HG02870 (cell line): ENCODE data around the gene CETP.
"Not testable (repeated sequence)": the region's sequence is repeated elsewhere in the genome, so short reads cannot be mapped to it uniquely, and the experiment has no call there.

Source experiments
- ATAC-seq: cut with Tn5 transposase; IDR thresholded peaks from one replicate; pipeline ENCODE4 v1.9.1; 2021; ENCODE audit warnings: mild to moderate bottlenecking, moderate library complexity; ENCODE audit not compliant: unreplicated experiment

CETP gene

GRCh38 chr16:56953006-56953405 is 8.7 kb upstream of the CETP start:
- no peak for ATAC-seq

DNA sequence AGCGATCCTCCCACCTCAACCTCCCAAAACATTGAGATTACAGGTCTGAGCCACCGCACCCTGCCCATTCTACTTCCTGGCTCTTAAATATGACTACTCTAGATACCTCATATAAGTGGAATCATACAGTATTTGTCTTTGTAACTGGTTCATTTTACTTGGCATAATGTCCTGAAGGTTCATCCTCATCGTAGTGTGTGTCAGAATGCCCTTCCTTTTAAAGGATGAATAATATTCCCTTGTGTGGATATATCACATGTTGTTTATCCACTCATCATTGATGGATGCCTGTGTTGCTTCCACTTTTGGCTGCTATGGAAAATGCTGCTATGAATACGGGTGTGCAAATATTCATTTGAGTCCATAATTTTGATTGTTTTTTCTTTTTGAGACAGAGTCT is 5.7 kb upstream of the CETP start:
- ATAC-seq, result no peak

- ATAC-seq, result no peak
These were observed 5.0 kb upstream of the CETP start for GRCh38 chr16:56956756-56957155.

DNA sequence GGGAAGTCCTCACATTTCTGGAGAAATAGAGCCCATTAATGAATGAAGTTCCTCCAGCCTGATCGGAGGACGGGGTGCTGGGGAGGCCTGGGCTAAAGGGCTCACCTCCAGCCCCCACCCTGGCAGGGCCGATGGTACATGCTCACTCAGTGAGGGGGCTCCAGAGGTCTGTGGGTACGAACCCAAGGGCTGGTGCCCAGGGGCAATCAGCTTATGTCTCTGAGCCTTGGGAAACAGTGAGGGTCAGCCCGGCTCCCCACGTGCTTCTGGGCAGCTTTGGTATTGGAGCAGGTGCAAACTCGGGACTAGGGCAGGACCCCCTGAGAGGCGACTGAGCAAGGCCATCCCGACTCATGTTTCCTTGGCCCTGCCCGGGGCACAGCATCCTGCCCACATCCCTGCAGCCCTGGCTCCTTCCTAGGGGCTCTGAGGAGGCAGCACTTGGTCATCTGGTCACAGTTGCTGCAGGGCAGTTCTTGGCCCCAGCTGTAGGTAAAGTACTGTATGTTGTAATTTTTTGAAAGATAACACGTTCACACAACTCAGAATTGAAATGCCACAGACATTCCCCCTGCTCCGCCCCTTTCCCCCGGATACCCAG is 969 bp upstream of the CETP start:
- ATAC-seq, result no peak

GRCh38 chr16:56961386-56961785 is 364 bp upstream of the CETP start:
- no peak for ATAC-seq

DNA sequence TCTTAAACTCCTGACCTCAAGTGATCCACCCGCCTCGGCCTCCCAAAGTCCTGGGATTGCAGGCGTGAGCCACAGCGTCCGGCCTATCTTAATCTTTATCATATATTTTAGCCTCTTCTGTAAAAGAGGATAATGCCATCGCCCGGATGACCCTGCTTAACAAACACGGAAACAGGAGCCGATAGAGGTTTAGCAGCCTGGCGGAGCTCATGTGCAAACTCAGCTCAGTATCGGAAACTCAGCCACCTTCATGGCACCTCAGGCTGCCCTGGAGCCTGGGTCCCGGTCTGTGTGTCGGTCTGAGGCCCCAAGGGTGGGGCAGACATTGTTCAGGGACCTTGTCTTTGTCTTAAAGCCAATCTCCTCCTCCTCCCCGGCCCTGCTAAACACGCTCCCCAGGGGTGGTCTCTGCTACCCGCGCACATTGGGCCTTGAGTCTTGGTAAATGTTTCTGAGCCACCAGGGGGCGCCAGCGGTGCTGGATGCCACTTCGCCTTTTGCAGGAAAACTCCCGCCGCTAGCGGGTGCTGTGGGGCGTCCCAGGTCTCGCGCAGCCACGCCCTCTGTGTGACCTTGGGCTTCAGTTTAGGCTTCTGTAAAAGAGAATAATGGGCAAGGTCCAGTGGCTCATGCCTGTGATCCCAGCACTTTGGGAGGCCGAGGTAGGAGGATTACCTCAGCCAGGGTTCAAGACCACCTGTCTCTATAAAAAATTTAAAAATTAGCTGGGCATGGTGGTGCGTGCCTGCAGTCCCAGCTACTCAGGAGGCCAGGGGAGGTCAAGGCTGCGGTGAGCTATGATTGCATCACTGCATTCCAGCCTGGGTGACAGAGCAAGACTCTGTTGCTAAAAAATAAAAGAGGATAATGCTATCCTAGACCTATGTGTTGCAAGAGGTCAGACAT is 2.7 kb downstream of the CETP start:
- ATAC-seq, result no peak

GRCh38 chr16:56965149-56966092 is 3.7 kb downstream of the CETP start:
- ATAC-seq, result no peak

DNA sequence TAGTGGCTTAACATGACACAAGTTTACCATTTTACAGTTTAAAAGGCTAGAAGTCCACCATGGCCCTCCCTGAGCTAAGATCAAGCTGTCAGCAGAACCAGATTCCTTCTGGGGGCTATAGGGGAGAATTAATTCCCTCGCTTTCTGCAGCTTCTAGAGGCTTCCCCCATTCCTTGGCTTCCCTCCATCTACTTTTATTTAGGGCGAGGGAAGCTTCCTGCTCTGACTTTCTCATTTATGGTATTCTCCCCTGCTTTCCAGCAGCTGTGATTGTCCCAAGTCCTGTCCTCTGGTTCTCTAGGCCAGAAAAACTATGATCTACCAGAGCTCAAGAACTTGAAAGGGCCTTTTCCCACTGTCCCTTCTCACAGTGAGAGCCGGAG is 4.3 kb downstream of the CETP start:
- ATAC-seq, result no peak

- ATAC-seq, result no peak
These were observed 6.0 kb downstream of the CETP start for GRCh38 chr16:56967733-56968132.

DNA sequence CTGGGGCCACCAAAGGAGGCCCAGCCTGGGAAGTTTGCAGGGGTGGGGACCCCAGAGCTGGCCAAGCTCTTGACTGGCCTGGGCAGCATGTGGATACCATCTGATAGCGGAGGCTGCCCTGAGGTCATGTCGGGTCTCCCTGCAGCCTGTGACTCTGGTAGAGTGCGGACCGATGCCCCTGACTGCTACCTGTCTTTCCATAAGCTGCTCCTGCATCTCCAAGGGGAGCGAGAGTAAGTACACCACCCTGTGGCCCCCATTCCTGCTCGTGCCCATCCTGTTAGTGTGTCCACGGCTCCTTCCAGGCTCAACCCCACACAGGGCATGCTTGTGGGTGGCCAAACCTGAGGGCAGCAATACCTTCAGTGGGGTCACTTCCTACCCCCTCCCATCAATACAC is 8.0 kb downstream of the CETP start:
- ATAC-seq, result no peak

GRCh38 chr16:56970934-56971767 is 9.4 kb downstream of the CETP start:
- peak; percentile 65 for ATAC-seq

DNA sequence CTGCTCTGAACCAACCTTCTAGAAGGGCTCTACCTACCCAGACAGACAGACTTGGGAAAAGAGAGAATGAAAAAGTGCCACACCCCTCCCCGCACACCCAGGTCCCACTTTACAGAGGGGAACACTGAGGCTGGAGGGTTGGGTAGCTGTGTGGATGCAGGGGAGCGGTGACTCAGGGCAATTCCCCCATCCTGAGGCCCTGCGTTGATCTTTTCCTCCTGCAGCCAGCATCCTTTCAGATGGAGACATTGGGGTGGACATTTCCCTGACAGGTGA is 10.0 kb downstream of the CETP start:
- no peak for ATAC-seq

DNA sequence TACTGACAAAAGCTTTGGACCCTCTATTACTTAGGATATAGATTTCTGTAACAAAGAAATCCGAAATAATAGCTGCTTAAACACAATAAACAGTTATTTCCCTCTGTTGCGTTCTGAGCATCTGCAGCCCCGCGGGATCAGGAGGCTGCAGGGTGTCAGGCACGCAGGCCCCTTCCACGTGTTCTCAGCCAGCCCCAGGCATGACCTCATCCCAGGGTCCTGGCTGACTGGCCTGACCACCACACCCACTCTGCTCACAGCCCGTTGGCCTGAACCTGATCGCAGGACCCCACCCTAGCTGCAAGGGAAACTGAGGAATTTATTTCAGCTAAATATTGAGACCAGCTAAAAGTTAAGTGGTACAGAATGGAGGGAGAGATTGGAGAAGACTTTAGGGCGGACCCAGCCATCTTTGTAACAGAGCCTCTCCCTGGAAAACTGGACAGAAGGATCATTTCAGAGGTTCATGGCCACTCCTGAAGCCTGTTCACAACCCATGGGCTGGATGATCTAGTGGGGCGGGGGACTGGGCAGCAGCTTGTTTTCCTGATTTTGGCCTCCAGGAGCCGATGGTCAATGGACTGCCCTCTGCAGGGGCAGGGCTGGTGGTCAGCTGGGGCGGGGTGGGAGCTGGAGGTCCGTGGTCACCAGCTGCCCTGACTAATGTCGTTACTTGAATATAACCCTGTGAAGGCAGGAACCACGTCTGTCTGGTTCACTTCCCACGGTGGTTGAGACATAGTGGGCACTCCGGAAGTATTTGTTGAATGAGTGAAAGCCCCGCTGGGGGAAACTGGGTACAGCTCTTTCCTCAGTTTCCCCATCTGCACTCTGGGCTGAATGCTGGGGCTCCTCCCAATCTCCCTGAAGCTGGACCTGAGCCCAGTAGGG is 10.9 kb downstream of the CETP start:
- ATAC-seq, result no peak

DNA sequence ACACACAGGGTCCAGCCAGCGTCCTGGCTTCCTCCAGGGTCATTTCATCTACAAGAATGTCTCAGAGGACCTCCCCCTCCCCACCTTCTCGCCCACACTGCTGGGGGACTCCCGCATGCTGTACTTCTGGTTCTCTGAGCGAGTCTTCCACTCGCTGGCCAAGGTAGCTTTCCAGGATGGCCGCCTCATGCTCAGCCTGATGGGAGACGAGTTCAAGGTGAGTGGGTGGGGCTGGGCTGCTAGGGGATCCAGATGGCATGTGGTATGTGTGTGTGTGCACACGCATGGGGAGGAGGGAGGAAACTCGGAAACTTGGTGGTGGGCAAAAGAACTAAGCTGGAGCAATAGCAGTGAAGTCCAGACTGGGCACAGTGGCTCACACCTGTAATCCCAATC is 11.5 kb downstream of the CETP start:
- ATAC-seq, result no peak

DNA sequence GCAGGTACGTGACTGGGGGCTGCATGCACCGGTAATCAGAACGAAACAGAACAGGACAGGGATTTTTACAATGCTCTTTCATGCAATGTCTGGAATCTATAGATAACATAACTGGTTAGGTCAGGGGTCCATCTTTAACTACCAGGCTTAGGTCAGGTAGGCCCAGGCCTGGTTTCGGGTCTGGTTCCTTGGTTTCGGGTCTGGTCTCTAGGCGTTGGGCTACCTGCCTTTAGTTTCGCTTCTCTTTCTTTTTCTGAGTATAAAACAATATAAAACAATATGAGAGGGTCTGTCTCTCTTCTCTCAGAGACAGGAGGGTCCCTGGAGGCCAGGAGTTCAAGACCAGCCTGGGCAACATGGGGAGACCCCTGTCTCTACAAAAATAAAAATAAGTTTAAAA is 12.1 kb downstream of the CETP start:
- not testable (repeated sequence) for ATAC-seq

DNA sequence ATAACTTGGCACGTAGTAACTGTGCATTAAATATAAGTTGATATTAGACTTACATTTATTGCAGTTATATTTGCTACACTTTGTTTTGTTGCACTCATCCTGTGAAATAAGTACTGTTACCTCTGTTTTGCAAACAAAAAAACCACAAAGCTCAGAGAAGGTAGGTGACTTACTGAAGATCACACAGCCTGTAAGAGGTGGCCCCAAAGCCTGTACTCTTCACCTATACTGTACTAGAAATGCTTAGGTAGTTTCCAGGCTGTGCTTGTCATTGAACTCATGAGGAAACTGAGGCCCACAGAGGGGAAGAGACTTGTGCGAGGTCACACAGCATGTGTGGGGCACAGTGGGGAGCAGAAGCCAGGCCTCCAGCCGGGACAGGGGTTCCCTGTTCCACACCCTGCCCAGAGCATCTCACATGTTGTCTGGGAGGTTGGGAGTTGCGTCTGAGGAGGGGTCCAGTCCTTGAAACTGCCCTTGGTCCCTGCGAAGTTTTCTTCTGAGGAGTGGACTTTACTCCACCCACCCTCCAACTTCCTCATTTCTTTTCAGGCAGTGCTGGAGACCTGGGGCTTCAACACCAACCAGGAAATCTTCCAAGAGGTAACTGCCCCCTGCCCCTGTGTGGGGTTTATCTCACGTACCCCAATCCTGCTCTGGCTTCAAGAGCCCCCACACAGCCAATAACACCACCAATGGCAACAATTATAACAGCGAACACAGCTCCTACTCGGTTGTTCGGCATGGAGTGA is 13.0 kb downstream of the CETP start:
- ATAC-seq, result no peak

DNA sequence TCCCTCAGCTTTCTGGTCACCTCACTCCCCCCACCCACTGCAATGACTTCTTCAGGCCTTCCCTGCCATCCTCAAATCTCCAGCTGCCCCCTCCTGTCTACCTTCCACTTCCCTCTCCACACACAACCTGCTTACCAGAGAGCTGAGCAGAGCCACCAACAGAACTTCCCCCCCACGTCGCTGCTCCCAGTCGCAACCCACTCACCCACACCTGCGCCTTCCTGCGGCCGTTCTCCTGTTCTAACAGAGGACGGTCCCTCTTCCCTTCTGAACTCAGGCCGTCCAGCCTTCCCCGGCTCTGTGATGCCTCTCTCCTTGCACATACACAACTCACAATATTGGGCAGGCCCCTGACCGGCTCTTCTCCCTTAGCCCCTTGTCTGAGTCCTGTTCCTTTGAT is 14.0 kb downstream of the CETP start:
- ATAC-seq, result no peak

DNA sequence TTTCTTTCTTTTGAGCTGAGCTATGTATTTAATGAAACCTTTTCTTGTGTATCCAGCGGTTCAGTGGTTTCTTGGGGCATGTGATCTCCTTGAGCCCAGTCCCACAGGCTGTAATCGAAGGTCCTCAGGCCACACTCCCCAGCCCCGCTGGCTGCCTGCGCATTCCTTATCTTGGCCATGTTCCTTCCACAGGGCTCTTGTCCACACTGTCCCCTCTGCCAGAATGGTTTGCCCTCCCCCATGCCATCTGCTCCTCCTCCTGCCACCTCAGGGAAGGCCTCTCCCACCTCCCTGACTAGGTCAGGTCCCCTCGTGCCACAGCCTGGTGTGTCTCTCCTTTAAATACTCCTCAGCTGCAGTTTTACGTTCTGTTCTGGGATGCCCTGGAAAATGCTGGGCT is 15.5 kb downstream of the CETP start:
- ATAC-seq, result no peak

DNA sequence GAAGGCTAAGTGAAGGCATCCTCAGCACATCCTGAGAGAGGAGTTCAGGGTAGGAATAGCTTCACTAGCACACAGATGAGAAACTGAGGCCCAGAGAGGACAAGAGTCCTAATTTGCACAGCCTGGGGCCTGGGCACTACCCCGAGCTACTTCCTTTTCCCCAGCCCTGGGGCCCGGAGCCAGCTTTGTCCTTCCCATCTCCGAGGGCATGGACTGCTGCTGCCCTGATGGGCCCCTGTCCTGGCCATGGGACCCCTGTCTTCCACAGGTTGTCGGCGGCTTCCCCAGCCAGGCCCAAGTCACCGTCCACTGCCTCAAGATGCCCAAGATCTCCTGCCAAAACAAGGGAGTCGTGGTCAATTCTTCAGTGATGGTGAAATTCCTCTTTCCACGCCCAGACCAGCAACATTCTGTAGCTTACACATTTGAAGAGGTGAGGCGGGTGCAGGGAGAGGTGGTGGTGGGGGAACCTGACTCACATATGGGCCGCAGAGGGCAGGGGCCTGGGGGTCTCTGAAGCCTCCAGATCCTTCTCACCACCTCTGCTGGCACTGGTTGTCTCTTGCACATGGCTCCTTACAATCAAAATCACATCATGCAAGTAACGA is 16.2 kb downstream of the CETP start:
- no peak for ATAC-seq
